Ovary (tissue), 9 donors: ENCODE data around the gene SOX5. TPM values are rescaled to one million over a fixed set of nuclear protein-coding genes. Genes with fewer than 3 reads are reported as not detected.
"Not testable (repeated sequence)": the region's sequence is repeated elsewhere in the genome, so short reads cannot be mapped to it uniquely, and the experiment has no call there.

Experiments used
- DNase-seq, 5 donors: peaks; one replicate each; pipeline ENCODE4 v3.0.0-alpha.2; 2019 to 2020
- H3K27ac ChIP-seq, 2 donors: fragments of 200-600 bp; one replicate each; pipeline versions ENCODE4 v1.5.1 to v1.8.0; 2019 to 2022
- H3K27me3 ChIP-seq: fragments of 200-600 bp; one replicate; pipeline ENCODE4 v1.8.0; 2022
- H3K36me3 ChIP-seq: fragments of 200-600 bp; sonication (generic); one replicate; pipeline ENCODE4 v1.5.1; 2019
- H3K4me1 ChIP-seq: one replicate; pipeline ENCODE4 v1.8.1; 2013; ENCODE audit warnings: mild to moderate bottlenecking, moderate library complexity; ENCODE audit not compliant: insufficient read depth
- H3K4me3 ChIP-seq: fragments of 200-600 bp; sonication (generic); one replicate; pipeline ENCODE4 v1.5.1; 2017
- H3K9me3 ChIP-seq, 2 donors: fragments of 200-600 bp in 1 of 2; sonication (generic) in 1 of 2; one replicate each; pipeline versions ENCODE4 v1.5.1 to v1.8.1; 2013 to 2019; ENCODE audit warnings: mild to moderate bottlenecking in 1 of 2, moderate library complexity in 1 of 2
- EP300 ChIP-seq: sonication (generic); formaldehyde crosslinking; IDR thresholded peaks from one replicate; pipeline ENCODE4 v1.6.1; 2017; ENCODE audit warnings: antibody characterized with exemption
- POLR2A ChIP-seq: fragments of 450-650 bp; IDR thresholded peaks from one replicate; pipeline ENCODE4 v1.6.1; 2017; ENCODE audit warnings: antibody characterized with exemption, mild to moderate bottlenecking, moderate library complexity
- WGBS, 3 donors: extraction: QIAGEN DNeasy Blood & Tissue Kit in 1 of 3; methylation state at CpG; one replicate each; pipeline versions ENCODE4 v1.1.5 to v1.1.7; 2013 to 2017; 5-methylcytosine and 5-hydroxymethylcytosine counted together
- intact Hi-C, 4 donors: fragments of 100-400 bp; cut with DNase I; formaldehyde crosslinking; loops; one replicate each; pipeline versions ENCODE4 v1.11.0 to v1.15.1; 2022 to 2023
- polyA plus RNA-seq, 2 donors: library from polyadenylated mRNA; stranded (reverse); fragments of 200-250 nt in 1 of 2; fragments of 350-450 nt in 1 of 2; fragmentation: Illumina TruSeq in 1 of 2; extraction: RNeasy Lipid Tissue Mini Kit (QIAGEN cat#74804) in 1 of 2; gene quantifications; one replicate each; pipeline ENCODE4 v1.2.3, GENCODE V29; 2013 to 2014
- total RNA-seq, 7 donors: library from RNA; depleted of rRNA in 2 of 7; stranded (reverse); fragments of >200 nt in 2 of 7; fragmentation: NEBNext Ultra II Directional in 3 of 7; extraction: Animal tissue kit (Norgen Biotek cat#: 25700) in 3 of 7; gene quantifications; one replicate each; pipeline versions ENCODE4 v1.1.0 to v1.2.4, GENCODE V29; 2016 to 2023
- TF ChIP-seq, protein P1 (sequence below), 3 donors: fragments of 450-650 bp in 2 of 3; fragments of 200-600 bp in 1 of 3; IDR thresholded peaks; one replicate each; pipeline versions ENCODE4 v1.5.1 to v1.8.0; 2016 to 2022; ENCODE audit warnings: antibody characterized with exemption in 3 of 3, mild to moderate bottlenecking in 1 of 3
- donor health status: DM: no; HTN: no; CAD: no; lungs with moderate emphysema.
- donor health status: DM: no; HTN: no; CAD: no.
- donor health status: Bipolar disorder and iron deficiency.
- donor health status: DM: yes; HTN: yes; CAD: no.
- donor health status: DM: no; HTN: no; CAD: no.
- donor health status: DM: yes; HTN: yes; CAD: no.

Gene SOX5
- total and polyA plus RNA-seq, 9 donors: 5.7 to 33.7 (median 21.4) TPM

DNA sequence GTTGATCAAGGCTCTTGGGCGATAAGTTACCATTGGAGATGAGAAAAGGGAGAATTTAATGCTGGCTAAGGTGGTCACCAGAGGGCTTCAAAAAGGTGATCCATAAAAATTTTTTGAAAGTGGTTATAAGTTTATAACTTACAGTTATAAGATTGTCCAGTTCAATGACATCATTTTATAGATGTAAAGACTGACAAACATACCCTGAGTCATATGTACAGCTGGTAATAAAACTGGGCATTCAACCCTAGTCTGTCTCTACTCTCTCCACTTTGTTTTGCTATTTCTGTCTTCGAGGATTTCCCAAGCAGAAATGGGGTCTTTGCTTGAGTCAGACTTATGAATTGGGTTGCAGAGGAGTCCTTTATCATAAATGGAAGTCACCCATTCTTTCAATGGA is 454.0 kb downstream of the SOX5 start:
- TF ChIP-seq EP300 (no peak), POLR2A (no peak)
- TF ChIP-seq, protein P1, sequence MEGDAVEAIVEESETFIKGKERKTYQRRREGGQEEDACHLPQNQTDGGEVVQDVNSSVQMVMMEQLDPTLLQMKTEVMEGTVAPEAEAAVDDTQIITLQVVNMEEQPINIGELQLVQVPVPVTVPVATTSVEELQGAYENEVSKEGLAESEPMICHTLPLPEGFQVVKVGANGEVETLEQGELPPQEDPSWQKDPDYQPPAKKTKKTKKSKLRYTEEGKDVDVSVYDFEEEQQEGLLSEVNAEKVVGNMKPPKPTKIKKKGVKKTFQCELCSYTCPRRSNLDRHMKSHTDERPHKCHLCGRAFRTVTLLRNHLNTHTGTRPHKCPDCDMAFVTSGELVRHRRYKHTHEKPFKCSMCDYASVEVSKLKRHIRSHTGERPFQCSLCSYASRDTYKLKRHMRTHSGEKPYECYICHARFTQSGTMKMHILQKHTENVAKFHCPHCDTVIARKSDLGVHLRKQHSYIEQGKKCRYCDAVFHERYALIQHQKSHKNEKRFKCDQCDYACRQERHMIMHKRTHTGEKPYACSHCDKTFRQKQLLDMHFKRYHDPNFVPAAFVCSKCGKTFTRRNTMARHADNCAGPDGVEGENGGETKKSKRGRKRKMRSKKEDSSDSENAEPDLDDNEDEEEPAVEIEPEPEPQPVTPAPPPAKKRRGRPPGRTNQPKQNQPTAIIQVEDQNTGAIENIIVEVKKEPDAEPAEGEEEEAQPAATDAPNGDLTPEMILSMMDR (IDR thresholded peaks at IDR 0.05): no peak
- Histone ChIP-seq H3K4me1 (no peaks in the 10 kb centered on the region), H3K36me3 (no peaks in the 10 kb centered on the region), H3K27me3 (no peaks in the 10 kb centered on the region), H3K9me3 (peaks cover 0 to 4% of the 10 kb centered on the region in 2 donors), H3K4me3 (no peak overlapping the region), H3K27ac (no peak overlapping the region)
- DNase-seq: no peak
- intact Hi-C loops: no loop called here
- 79 to 83% (median 81%) methylated on average over 2 of the region's 2 CpGs for WGBS, 3 donors

DNA sequence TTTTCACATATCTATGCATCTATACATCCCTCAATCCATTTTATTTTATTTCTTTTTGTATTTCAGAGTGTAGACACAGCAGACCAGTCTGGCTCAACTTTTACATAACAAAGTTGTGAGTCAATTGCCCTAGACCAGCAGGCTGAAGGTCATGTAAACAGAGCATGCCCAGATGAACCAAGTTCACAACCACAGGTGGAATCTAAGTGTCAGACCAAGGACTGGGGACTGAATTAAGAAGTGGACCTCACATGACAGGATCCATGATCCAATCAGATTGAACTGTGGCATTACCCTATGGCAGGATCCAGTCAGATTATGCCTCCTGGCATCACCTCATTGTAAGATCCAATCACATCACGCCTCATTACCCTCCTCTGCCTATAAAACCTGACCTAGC is 455.8 kb downstream of the SOX5 start:
- TF ChIP-seq EP300: no peak
- no peak for TF ChIP-seq POLR2A
- TF ChIP-seq, protein P1 (IDR thresholded peaks at IDR 0.05): no peak
- Histone ChIP-seq H3K27me3 (no peaks in the 10 kb centered on the region), H3K27ac (no peak overlapping the region), H3K4me1 (no peaks in the 10 kb centered on the region), H3K4me3 (no peak overlapping the region), H3K9me3 (peaks cover 0 to 4% of the 10 kb centered on the region in 2 donors), H3K36me3 (no peaks in the 10 kb centered on the region)
- 79 to 82% (median 81%) methylated on average over 1 of the region's 1 CpG for WGBS, 3 donors
- no peak for DNase-seq
- intact Hi-C loops: no loop called here

DNA sequence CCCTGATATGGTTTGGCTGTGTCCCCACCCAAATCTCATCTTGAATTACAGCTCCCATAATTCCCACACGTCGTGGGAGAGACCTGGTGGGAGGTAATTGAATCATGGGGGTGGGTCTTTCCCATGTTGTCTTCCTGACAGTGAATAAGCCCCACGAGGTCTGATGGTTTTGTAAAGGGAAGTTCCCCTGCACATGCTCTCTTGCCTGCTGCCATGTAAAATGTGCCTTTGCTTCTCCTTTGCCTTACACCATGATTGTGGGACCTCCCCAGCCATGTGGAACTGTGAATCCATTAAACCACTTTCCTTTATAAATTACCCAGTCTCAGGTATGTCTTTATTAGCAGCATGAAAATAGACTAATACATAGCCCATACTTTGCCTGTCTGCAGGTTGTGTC is 458.4 kb downstream of the SOX5 start:
- H3K36me3 ChIP-seq, H3K9me3 ChIP-seq, intact Hi-C loops, H3K27me3 ChIP-seq, H3K4me1 ChIP-seq, H3K4me3 ChIP-seq, H3K27ac ChIP-seq, DNase-seq: not testable (repeated sequence)
- WGBS, 3 donors: 70 to 80% (median 77%) methylated on average over 3 of the region's 3 CpGs

DNA sequence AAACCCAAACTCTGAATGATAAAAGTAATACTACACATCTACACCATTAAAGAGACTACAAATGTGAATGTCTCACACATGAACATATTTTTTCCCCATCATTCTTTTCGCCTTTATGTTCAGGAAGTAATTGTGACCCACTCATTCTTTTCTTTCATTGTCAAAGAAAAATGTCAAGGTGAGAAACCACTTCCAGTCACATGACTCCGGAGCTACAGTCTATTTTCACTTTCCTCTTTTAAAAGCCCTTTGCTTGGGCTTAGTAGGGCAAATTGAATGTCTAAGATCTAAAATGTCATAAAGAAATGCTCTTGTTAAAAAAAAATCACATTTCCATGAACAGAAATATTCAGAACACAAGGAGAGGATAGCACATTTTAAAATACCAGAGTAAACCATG is 461.3 kb downstream of the SOX5 start:
- Histone ChIP-seq H3K4me1 (no peaks in the 10 kb centered on the region), H3K4me3 (no peak overlapping the region), H3K9me3 (no peaks in the 10 kb centered on the region), H3K36me3 (no peaks in the 10 kb centered on the region), H3K27ac (no peak overlapping the region), H3K27me3 (no peaks in the 10 kb centered on the region)
- TF ChIP-seq, protein P1 (IDR thresholded peaks at IDR 0.05): no peak
- TF ChIP-seq EP300: no peak
- TF ChIP-seq POLR2A: no peak
- intact Hi-C loops: no loop called here
- WGBS, 3 donors: 80 to 84% (median 82%) methylated on average over 2 of the region's 2 CpGs
- DNase-seq: no peak

DNA sequence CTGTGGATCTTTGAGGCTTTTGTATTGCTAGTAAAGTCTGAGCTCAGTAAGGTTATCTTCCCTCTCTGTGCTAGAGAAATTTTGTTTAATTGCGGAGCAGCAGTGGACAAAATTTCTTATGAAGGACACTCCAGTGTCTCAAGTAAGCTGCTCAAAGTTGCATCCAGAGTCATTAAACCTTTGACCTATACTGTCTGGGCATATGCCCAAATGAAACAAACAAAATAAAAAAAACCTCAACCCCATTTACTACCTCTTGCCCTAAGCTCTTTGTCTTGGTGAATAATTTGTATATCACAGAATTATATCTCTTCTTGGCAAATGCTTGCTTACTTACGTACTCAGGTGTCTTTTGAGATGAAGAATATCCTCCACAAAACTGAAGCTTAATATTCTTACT is 465.2 kb downstream of the SOX5 start:
- no peaks in the 10 kb centered on the region for H3K4me1 ChIP-seq
- H3K27me3 ChIP-seq: no peaks in the 10 kb centered on the region
- intact Hi-C loops: no loop called here
- WGBS, 3 donors: 81 to 85% (median 82%) methylated on average over 2 of the region's 2 CpGs
- no peak overlapping the region for H3K4me3 ChIP-seq
- no peaks in the 10 kb centered on the region for H3K9me3 ChIP-seq
- TF ChIP-seq, protein P1 (IDR thresholded peaks at IDR 0.05): no peak
- TF ChIP-seq EP300: no peak
- no peak for TF ChIP-seq POLR2A
- H3K27ac ChIP-seq: no peak overlapping the region
- no peak for DNase-seq
- H3K36me3 ChIP-seq: no peaks in the 10 kb centered on the region
